Measurements from ENCODE around the gene KLHL36.
"Not testable (repeated sequence)": the region's sequence is repeated elsewhere in the genome, so short reads cannot be mapped to it uniquely, and the experiment has no call there.

Gene KLHL36

DNA sequence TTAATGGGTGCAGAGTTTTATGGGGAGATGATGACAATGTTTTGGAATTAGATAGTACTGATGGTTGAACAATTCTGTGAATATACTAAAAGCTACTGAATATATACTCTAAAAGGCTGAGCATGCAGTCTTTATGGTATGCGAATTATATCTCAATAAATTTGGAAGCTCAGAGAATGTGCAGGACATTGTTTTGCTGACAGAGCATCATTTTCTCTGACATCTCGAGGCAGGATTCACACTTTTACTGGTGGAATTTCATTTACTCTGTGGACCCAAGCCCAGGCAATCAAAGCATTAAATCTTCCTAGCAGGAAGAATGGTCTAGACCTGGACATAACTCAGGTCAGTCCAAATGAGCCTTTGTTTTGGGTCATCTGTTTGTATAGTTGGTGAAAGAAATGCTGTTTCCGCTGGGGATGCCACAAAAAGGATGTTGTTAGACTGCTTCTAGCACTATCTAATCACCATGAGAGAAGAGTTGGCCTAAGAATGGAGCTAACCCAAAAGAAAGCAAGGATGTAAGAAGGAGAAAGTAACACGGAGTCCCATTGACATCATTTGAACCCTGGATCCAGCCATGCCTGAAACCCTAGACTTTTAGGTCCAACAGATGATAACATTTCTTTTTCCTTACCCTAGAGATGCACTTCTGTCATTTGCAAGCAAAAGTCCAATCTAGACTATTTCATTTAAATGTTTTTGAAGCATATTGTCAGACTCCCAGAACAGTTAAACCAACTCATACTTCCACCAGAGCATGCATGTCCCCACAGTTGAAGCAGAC is 32.7 kb downstream of the KLHL36 start:
- Histone ChIP-seq H3K36me3 (ENCODE audit: control insufficient read depth, insufficient read depth, low read length) (no peaks in the 10 kb centered on the region), H3K9me3 (ENCODE audit: control insufficient read depth, insufficient read depth, low read length) (no peaks in the 10 kb centered on the region), H3K27me3 (ENCODE audit: control insufficient read depth, insufficient read depth, low read length) (no peaks in the 10 kb centered on the region), H3K27ac (ENCODE audit: low read length) (no peak overlapping the region), H3K4me3 (ENCODE audit: low read length) (no peak overlapping the region), H3K4me1 (ENCODE audit: control insufficient read depth, insufficient read depth, low read length) (peaks cover 2% of the 10 kb centered on the region; the same call in 1 of the 2 replicates)
- no CpG with 5 or more reads among the region's 4 CpGs for WGBS (ENCODE audit: insufficient coverage, insufficient read length)
- DNase-seq (ENCODE audit: low read depth, low spot score): no peak

DNA sequence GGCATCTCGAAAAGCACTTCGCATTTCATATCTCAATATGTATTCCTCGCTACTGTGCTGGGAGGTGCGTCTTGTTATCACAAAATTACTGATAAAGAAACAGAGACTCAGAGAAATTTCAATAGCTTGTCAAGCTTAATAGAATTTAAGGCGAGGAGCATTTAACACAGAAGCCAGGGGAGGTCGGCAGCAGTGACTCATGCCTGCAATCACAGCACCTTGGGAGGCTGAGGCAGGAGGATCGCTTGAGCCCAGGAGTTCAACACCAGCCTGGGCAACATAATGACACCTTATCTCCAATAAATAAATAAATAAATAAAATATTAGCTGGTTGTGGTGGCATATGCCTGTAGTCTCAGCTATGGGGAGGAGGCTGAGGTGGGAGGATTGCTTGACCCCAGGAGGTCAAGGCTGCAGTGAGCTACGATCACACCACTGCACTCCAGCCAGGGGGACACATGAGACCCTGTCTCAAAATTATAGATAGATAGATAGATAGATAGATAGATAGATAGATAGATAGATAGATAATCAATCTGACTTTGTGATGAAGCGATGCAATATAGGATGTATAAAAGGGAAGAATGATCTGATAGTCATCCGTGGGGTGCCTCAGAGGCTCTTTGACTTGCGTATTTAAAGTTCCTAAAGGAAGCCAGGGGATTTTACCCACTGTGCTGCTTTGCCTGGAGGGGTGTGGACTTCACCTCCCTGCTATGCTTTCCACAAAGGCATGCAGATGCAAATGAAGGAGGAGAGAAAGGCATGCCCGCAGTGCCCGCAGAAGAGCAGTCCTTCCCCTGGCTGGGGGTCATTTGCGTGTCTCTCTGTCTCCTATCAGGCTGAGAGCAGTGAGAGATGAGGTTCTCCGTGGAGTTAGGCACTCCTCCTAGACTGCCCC is 35.6 kb downstream of the KLHL36 start:
- H3K27ac ChIP-seq (ENCODE audit: low read length): no peak overlapping the region
- H3K27me3 ChIP-seq (ENCODE audit: control insufficient read depth, insufficient read depth, low read length): no peaks in the 10 kb centered on the region
- H3K4me3 ChIP-seq (ENCODE audit: low read length): no peak overlapping the region
- H3K4me1 ChIP-seq (ENCODE audit: control insufficient read depth, insufficient read depth, low read length): peaks cover 2% of the 10 kb centered on the region; the same call in 1 of the 2 replicates
- DNase-seq (ENCODE audit: low read depth, low spot score): peak; percentile 22
- WGBS (ENCODE audit: insufficient coverage, insufficient read length): no CpG with 5 or more reads among the region's 15 CpGs
- no peaks in the 10 kb centered on the region for H3K36me3 ChIP-seq (ENCODE audit: control insufficient read depth, insufficient read depth, low read length)
- H3K9me3 ChIP-seq (ENCODE audit: control insufficient read depth, insufficient read depth, low read length): no peaks in the 10 kb centered on the region

- no peak for DNase-seq (ENCODE audit: low read depth, low spot score)
- no peak overlapping the region for H3K4me3 ChIP-seq (ENCODE audit: low read length)
- no peaks in the 10 kb centered on the region for H3K36me3 ChIP-seq (ENCODE audit: control insufficient read depth, insufficient read depth, low read length)
- H3K27me3 ChIP-seq (ENCODE audit: control insufficient read depth, insufficient read depth, low read length): no peaks in the 10 kb centered on the region
- WGBS (ENCODE audit: insufficient coverage, insufficient read length): no CpG with 5 or more reads among the region's 4 CpGs
- peaks cover 2% of the 10 kb centered on the region; the same call in 1 of the 2 replicates for H3K4me1 ChIP-seq (ENCODE audit: control insufficient read depth, insufficient read depth, low read length)
- H3K9me3 ChIP-seq (ENCODE audit: control insufficient read depth, insufficient read depth, low read length): no peaks in the 10 kb centered on the region
- H3K27ac ChIP-seq (ENCODE audit: low read length): no peak overlapping the region
Observed at GRCh38 chr16:84684592-84684965, 36.3 kb downstream of the KLHL36 start.

DNA sequence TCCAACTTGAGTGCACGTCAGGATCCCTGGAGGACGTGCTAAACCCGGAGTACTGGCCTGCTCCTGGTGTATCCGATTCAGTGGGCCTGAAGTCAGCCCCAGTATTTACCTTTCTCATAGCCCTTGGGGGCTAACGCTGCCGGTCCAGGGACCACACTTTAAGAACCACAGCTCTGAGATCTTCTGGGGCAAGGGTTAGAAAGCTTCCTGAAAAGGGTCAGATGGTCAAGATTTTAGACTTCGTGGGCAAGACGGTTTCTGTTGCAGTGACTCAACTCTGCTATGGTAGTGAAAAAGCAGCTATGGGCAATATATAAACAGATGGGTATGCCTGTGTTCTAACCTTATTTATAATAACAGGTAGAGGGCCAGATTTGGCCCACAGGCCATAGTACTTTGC is 36.9 kb downstream of the KLHL36 start:
- Histone ChIP-seq H3K9me3 (ENCODE audit: control insufficient read depth, insufficient read depth, low read length) (no peaks in the 10 kb centered on the region), H3K4me1 (ENCODE audit: control insufficient read depth, insufficient read depth, low read length) (peaks cover 2% of the 10 kb centered on the region; the same call in 1 of the 2 replicates), H3K36me3 (ENCODE audit: control insufficient read depth, insufficient read depth, low read length) (no peaks in the 10 kb centered on the region), H3K27me3 (ENCODE audit: control insufficient read depth, insufficient read depth, low read length) (no peaks in the 10 kb centered on the region), H3K27ac (ENCODE audit: low read length) (no peak overlapping the region), H3K4me3 (ENCODE audit: low read length) (no peak overlapping the region)
- no peak for DNase-seq (ENCODE audit: low read depth, low spot score)
- WGBS (ENCODE audit: insufficient coverage, insufficient read length): no CpG with 5 or more reads among the region's 8 CpGs

- H3K36me3 ChIP-seq (ENCODE audit: control insufficient read depth, insufficient read depth, low read length): no peaks in the 10 kb centered on the region
- no peak overlapping the region for H3K27ac ChIP-seq (ENCODE audit: low read length)
- H3K27me3 ChIP-seq (ENCODE audit: control insufficient read depth, insufficient read depth, low read length): no peaks in the 10 kb centered on the region
- no peak overlapping the region for H3K4me3 ChIP-seq (ENCODE audit: low read length)
- H3K4me1 ChIP-seq (ENCODE audit: control insufficient read depth, insufficient read depth, low read length): peaks cover 2% of the 10 kb centered on the region; the same call in 1 of the 2 replicates
- H3K9me3 ChIP-seq (ENCODE audit: control insufficient read depth, insufficient read depth, low read length): no peaks in the 10 kb centered on the region
- WGBS (ENCODE audit: insufficient coverage, insufficient read length): no CpG with 5 or more reads among the region's 6 CpGs
- no peak for DNase-seq (ENCODE audit: low read depth, low spot score)
Observed at GRCh38 chr16:84686707-84687298, 38.5 kb downstream of the KLHL36 start.

DNA sequence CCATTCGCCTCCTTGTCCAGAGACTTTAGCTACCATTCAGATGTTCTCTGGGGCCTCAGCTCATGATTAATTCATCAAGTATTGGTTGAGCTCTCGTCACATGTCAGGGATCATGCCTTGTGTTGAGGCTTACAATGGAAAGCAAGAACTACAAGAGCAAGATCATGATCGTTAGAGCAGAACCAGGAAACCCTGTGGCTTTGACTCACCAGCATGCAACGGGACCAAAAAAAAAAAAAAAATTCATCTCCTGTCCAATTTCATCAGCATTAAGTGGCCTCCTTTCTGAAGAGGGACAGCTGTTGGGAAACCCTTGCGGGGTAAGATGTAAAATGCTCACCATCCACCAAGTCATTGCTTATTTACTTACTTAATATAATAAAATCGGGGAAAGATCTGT is 39.4 kb downstream of the KLHL36 start:
- H3K9me3 ChIP-seq (ENCODE audit: control insufficient read depth, insufficient read depth, low read length): no peaks in the 10 kb centered on the region
- DNase-seq (ENCODE audit: low read depth, low spot score): no peak
- H3K4me3 ChIP-seq (ENCODE audit: low read length): no peak overlapping the region
- H3K27ac ChIP-seq (ENCODE audit: low read length): no peak overlapping the region
- peaks cover 2% of the 10 kb centered on the region; the same call in 1 of the 2 replicates for H3K4me1 ChIP-seq (ENCODE audit: control insufficient read depth, insufficient read depth, low read length)
- WGBS (ENCODE audit: insufficient coverage, insufficient read length): no CpG with 5 or more reads among the region's 6 CpGs
- H3K27me3 ChIP-seq (ENCODE audit: control insufficient read depth, insufficient read depth, low read length): no peaks in the 10 kb centered on the region
- H3K36me3 ChIP-seq (ENCODE audit: control insufficient read depth, insufficient read depth, low read length): no peaks in the 10 kb centered on the region

DNA sequence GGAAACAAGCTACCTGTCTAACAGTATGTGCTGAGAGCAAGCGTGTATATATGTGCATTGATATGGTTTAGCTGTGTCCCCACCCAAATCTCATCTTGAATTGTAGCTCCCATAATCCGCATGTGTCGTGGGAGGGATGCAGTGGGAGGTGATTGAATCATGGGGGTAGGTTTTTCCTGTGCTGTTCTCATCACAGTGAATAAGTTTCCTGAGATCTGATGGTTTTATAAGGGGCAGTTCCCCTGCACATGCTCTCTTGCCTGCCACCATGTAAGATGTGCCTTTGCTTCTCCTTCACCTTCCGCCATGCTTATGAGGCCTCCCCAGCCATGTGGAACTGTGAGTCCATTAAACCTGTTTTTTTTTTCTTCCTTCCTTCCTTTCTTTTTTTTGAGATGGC is 39.9 kb downstream of the KLHL36 start:
- not testable (repeated sequence) for H3K4me3 ChIP-seq (ENCODE audit: low read length); H3K27ac ChIP-seq (ENCODE audit: low read length); H3K4me1 ChIP-seq (ENCODE audit: control insufficient read depth, insufficient read depth, low read length); DNase-seq (ENCODE audit: low read depth, low spot score); H3K9me3 ChIP-seq (ENCODE audit: control insufficient read depth, insufficient read depth, low read length); H3K36me3 ChIP-seq (ENCODE audit: control insufficient read depth, insufficient read depth, low read length); H3K27me3 ChIP-seq (ENCODE audit: control insufficient read depth, insufficient read depth, low read length)
- WGBS (ENCODE audit: insufficient coverage, insufficient read length): no CpG with 5 or more reads among the region's 4 CpGs

DNA sequence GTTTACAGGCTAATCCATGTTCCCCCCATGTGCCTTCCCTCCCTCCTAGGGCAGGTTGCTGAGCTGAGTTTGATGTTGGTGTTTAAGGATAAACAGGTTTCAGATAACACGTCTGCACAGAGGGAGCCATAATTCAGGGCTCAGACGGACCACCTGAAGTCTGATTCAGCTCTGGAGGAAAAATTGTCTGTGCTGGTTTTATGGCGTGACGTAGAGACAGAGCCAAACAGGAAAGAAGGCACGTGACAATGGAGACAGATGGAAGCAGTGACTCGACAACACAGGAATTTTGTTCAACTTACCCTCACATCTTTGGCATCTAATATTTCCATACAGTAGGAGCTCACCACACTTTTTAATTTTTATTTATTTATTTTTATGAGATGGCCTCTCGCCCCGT is 40.8 kb downstream of the KLHL36 start:
- WGBS (ENCODE audit: insufficient coverage, insufficient read length): no CpG with 5 or more reads among the region's 8 CpGs
- H3K36me3 ChIP-seq (ENCODE audit: control insufficient read depth, insufficient read depth, low read length): no peaks in the 10 kb centered on the region
- H3K9me3 ChIP-seq (ENCODE audit: control insufficient read depth, insufficient read depth, low read length): no peaks in the 10 kb centered on the region
- H3K27ac ChIP-seq (ENCODE audit: low read length): no peak overlapping the region
- H3K4me3 ChIP-seq (ENCODE audit: low read length): no peak overlapping the region
- no peaks in the 10 kb centered on the region for H3K27me3 ChIP-seq (ENCODE audit: control insufficient read depth, insufficient read depth, low read length)
- H3K4me1 ChIP-seq (ENCODE audit: control insufficient read depth, insufficient read depth, low read length): peaks cover 2% of the 10 kb centered on the region; the same call in 1 of the 2 replicates
- no peak for DNase-seq (ENCODE audit: low read depth, low spot score)

DNA sequence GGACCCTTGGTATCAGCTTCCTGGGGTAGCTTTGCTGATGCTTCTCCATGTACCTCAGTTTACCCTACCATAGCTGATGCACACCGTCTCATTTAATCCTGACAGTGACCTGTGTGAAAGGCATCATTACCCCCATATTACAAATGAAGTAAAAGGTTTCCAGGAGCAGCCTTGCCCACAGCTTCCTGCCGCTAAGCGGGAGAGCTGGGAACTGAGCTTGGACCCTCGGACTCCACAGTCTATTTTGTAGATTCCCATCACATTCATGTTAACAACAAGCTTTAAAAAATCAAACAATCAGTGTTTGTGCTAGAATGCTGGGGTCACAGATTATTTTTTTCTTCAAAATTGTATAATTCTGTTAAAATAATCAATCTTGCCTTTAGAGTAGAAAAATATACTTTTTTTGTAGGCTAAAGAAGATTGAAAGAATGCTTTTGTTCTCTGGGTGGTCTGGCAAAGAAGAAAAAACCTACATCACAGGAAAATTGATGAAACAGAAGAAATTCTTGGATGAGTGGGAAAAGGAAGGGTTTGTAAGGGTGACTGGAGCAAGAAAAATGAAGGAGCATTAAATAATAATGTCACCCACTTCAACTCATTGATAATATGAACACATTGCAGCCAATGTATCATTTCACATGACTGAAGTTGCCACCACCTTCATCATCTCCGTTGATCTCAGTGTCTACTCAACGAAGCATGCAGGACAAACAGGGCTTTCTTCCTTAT is 41.9 kb downstream of the KLHL36 start:
- Histone ChIP-seq H3K4me1 (ENCODE audit: control insufficient read depth, insufficient read depth, low read length) (no peaks in the 10 kb centered on the region), H3K27ac (ENCODE audit: low read length) (no peak overlapping the region), H3K9me3 (ENCODE audit: control insufficient read depth, insufficient read depth, low read length) (no peaks in the 10 kb centered on the region), H3K36me3 (ENCODE audit: control insufficient read depth, insufficient read depth, low read length) (no peaks in the 10 kb centered on the region), H3K4me3 (ENCODE audit: low read length) (no peak overlapping the region), H3K27me3 (ENCODE audit: control insufficient read depth, insufficient read depth, low read length) (no peaks in the 10 kb centered on the region)
- no CpG with 5 or more reads among the region's 6 CpGs for WGBS (ENCODE audit: insufficient coverage, insufficient read length)
- DNase-seq (ENCODE audit: low read depth, low spot score): no peak

All from iPS DF 6.9 (cell line).